Measurements from ENCODE around the gene SPG7.

The SPG7 gene

GRCh38 chr16:89536886-89537548 lies 28.8 kb downstream of the SPG7 start:
- no peak for TF ChIP-seq CTCF (IDR thresholded peaks at IDR 0.05; ENCODE audit: low read depth, low read length)
- H3K4me3 ChIP-seq (replicated peaks in 1 of 2; ENCODE audit: low read depth in 2 of 2, low read length in 2 of 2): no peak overlapping the region
- DNase-seq (ENCODE audit: low read depth in 2 of 2): no peak

- H3K4me3 ChIP-seq (replicated peaks in 1 of 2; ENCODE audit: low read depth in 2 of 2, low read length in 2 of 2): no peak overlapping the region
- no peak for TF ChIP-seq CTCF (IDR thresholded peaks at IDR 0.05; ENCODE audit: low read depth, low read length)
- DNase-seq (ENCODE audit: low read depth in 2 of 2): no peak
These were observed 29.3 kb downstream of the SPG7 start for GRCh38 chr16:89537549-89537925.

GRCh38 chr16:89538286-89538685 lies 30.1 kb downstream of the SPG7 start:
- TF ChIP-seq CTCF (IDR thresholded peaks at IDR 0.05; ENCODE audit: low read depth, low read length): no peak
- H3K4me3 ChIP-seq (replicated peaks in 1 of 2; ENCODE audit: low read depth in 2 of 2, low read length in 2 of 2): no peak overlapping the region
- no peak for DNase-seq (ENCODE audit: low read depth in 2 of 2)

- no peak for DNase-seq (ENCODE audit: low read depth in 2 of 2)
- H3K4me3 ChIP-seq (replicated peaks in 1 of 2; ENCODE audit: low read depth in 2 of 2, low read length in 2 of 2): no peak overlapping the region
- TF ChIP-seq CTCF (IDR thresholded peaks at IDR 0.05; ENCODE audit: low read depth, low read length): no peak
These were observed 32.4 kb downstream of the SPG7 start for GRCh38 chr16:89540557-89540956.

- no peak overlapping the region for H3K4me3 ChIP-seq (replicated peaks in 1 of 2; ENCODE audit: low read depth in 2 of 2, low read length in 2 of 2)
- no peak for DNase-seq (ENCODE audit: low read depth in 2 of 2)
- no peak for TF ChIP-seq CTCF (IDR thresholded peaks at IDR 0.05; ENCODE audit: low read depth, low read length)
These were observed 33.6 kb downstream of the SPG7 start for GRCh38 chr16:89541792-89542191.

- no peak for DNase-seq (ENCODE audit: low read depth in 2 of 2)
- H3K4me3 ChIP-seq (replicated peaks in 1 of 2; ENCODE audit: low read depth in 2 of 2, low read length in 2 of 2): no peak overlapping the region
- no peak for TF ChIP-seq CTCF (IDR thresholded peaks at IDR 0.05; ENCODE audit: low read depth, low read length)
These were observed 35.9 kb downstream of the SPG7 start for GRCh38 chr16:89544113-89544512.

- TF ChIP-seq CTCF (IDR thresholded peaks at IDR 0.05; ENCODE audit: low read depth, low read length): no peak
- no peak overlapping the region for H3K4me3 ChIP-seq (replicated peaks in 1 of 2; ENCODE audit: low read depth in 2 of 2, low read length in 2 of 2)
These were observed 36.5 kb downstream of the SPG7 start for GRCh38 chr16:89544713-89545043.

More at GRCh38 chr16:89544713-89545043, 36.5 kb downstream of the SPG7 start:
- DNase-seq (ENCODE audit: low read depth in 2 of 2): no peak

Measured in cardiac fibroblast (primary cell).